HepG2 (cell line): ENCODE results near the gene NDUFA8. TPM values are rescaled to one million over a fixed set of nuclear protein-coding genes. Genes with fewer than 3 reads are reported as not detected.

Experiments
- ATAC-seq: fragments of 200-7000 bp; cut with Tn5 transposase; 3 replicates; pipeline ENCODE4 v1.9.1; 2020; ENCODE audit warnings: mild to moderate bottlenecking, moderate library complexity
- BruUV-seq: library from RNA; stranded (reverse); fragments of 400-500 nt; replicated peaks from 2 replicates; lab custom pipeline; 2021; lab: Mats Ljungman, UMichigan
- CTCF ChIA-PET: fragments of 300-600 bp; formaldehyde crosslinking; extraction: SDS; loops from one replicate; lab custom pipeline; 2021; ENCODE audit warnings: low total read pairs, inconsistent platforms, low intra/inter-chr PET ratio; lab: Yijun Ruan, JAX
- POLR2A ChIA-PET: fragments of 350-600 bp; sonication (Branson Sonifier 250); formaldehyde crosslinking; loops from one replicate; lab custom pipeline; 2020; ENCODE audit warnings: antibody characterized with exemption, inconsistent platforms; lab: Yijun Ruan, JAX
- DNase-seq: peaks from one replicate; pipeline ENCODE4 v3.0.0-alpha.2; 2015; ENCODE audit warnings: low spot score
- FAIRE-seq: peaks from 3 replicates; lab custom pipeline; 2011; peaks lifted over from hg19 to GRCh38; lab: Jason Lieb, UNC
- H2AFZ ChIP-seq: one replicate; pipeline ENCODE4 v1.6.1; 2011; ENCODE audit warnings: low read length, inconsistent platforms
- H3K27ac ChIP-seq: fragments of 300-600 bp; 3 replicates; pipeline ENCODE4 v1.8.0; 2011; ENCODE audit warnings: mixed run types, mild to moderate bottlenecking, mixed read lengths, low read length, inconsistent platforms; ENCODE audit not compliant: insufficient read depth; ENCODE audit errors: extremely low read length
- H3K27me3 ChIP-seq, 2 experiments: fragments of 200-600 bp in 1 of 2; 2 replicates in 1 of 2; 3 replicates in 1 of 2; pipeline versions ENCODE4 v1.6.0 to v1.8.0; 2011; ENCODE audit warnings: low read length in 2 of 2, mild to moderate bottlenecking in 2 of 2, moderate library complexity in 2 of 2, inconsistent platforms in 1 of 2; ENCODE audit not compliant: insufficient read depth in 2 of 2, control insufficient read depth in 1 of 2
- H3K36me3 ChIP-seq, 2 experiments: fragments of 200-600 bp in 1 of 2; replicated peaks in 1 of 2; 2 replicates in 1 of 2; 3 replicates in 1 of 2; pipeline versions ENCODE4 v1.5.1 to v1.8.0; 2011; ENCODE audit warnings: low read length in 2 of 2, inconsistent platforms in 1 of 2; ENCODE audit not compliant: insufficient read depth in 2 of 2, control insufficient read depth in 1 of 2
- H3K4me1 ChIP-seq: 2 replicates; pipeline ENCODE4 v1.5.1; 2012; ENCODE audit warnings: low read length, inconsistent platforms; ENCODE audit not compliant: insufficient read depth
- H3K4me2 ChIP-seq: 2 replicates; pipeline ENCODE4 v1.6.0; 2011; ENCODE audit warnings: low read depth, low read length, inconsistent platforms
- H3K4me3 ChIP-seq, 3 experiments: fragments of 200-600 bp in 1 of 3; sonication (generic), shearing (Covaris generic) in 1 of 3; replicated peaks in 1 of 3; 2 replicates each; pipeline ENCODE4 v1.5.1; 2011 to 2016; ENCODE audit warnings: low read length in 3 of 3, inconsistent platforms in 2 of 3, low read depth in 2 of 3, mild to moderate bottlenecking in 2 of 3, control low read depth in 1 of 3, mixed read lengths in 1 of 3; ENCODE audit not compliant: insufficient read depth in 1 of 3
- H3K79me2 ChIP-seq: one replicate; pipeline ENCODE4 v1.6.1; 2011; ENCODE audit warnings: low read length, inconsistent platforms; ENCODE audit not compliant: insufficient read depth
- H3K9ac ChIP-seq: 2 replicates; pipeline ENCODE4 v1.6.0; 2011; ENCODE audit warnings: mild to moderate bottlenecking, low read depth, low read length, inconsistent platforms; ENCODE audit not compliant: insufficient read depth
- H3K9me3 ChIP-seq: 2 replicates; pipeline ENCODE4 v1.5.1; 2012; ENCODE audit warnings: mild to moderate bottlenecking, low read length
- H4K20me1 ChIP-seq: 2 replicates; pipeline ENCODE4 v1.6.0; 2011; ENCODE audit warnings: inconsistent platforms, mild to moderate bottlenecking, low read length, moderate library complexity; ENCODE audit not compliant: insufficient read depth
- BRF2 ChIP-seq: sonication (generic); formaldehyde crosslinking; IDR thresholded peaks from 2 replicates; pipeline ENCODE4 v1.8.1; 2022; ENCODE audit warnings: mild to moderate bottlenecking, missing genetic modification reagents
- ELF1 ChIP-seq: sonication (generic); formaldehyde crosslinking; IDR thresholded peaks from 2 replicates; pipeline ENCODE4 v1.4.0; 2020; ENCODE audit warnings: missing genetic modification reagents
- GTF3A ChIP-seq: sonication (generic); formaldehyde crosslinking; conservative IDR thresholded peaks from 2 replicates; pipeline ENCODE4 v1.4.0; 2020; ENCODE audit warnings: mild to moderate bottlenecking, missing genetic modification reagents
- JUN ChIP-seq: sonication (generic); formaldehyde crosslinking; IDR thresholded peaks from 2 replicates; pipeline ENCODE4 v1.4.0; 2020; ENCODE audit warnings: mild to moderate bottlenecking, missing genetic modification reagents
- JUNB ChIP-seq: sonication (generic); formaldehyde crosslinking; IDR thresholded peaks from 2 replicates; pipeline ENCODE4 v1.8.0; 2022; ENCODE audit warnings: missing genetic modification reagents, mild to moderate bottlenecking, borderline replicate concordance
- POLR2AphosphoS5 ChIP-seq: IDR thresholded peaks from 2 replicates; pipeline ENCODE4 v1.6.1; 2012; ENCODE audit warnings: low read depth, low read length
- RARG ChIP-seq: sonication (generic); formaldehyde crosslinking; IDR thresholded peaks from 2 replicates; pipeline ENCODE4 v1.4.0; 2020; ENCODE audit warnings: low read depth, mild to moderate bottlenecking, missing genetic modification reagents
- SIX4 ChIP-seq: sonication (generic); formaldehyde crosslinking; IDR thresholded peaks from 2 replicates; pipeline ENCODE4 v1.4.0; 2020; ENCODE audit warnings: missing genetic modification reagents
- U2AF2 ChIP-seq: fragments of 200-400 bp; formaldehyde crosslinking; IDR thresholded peaks from 2 replicates; pipeline ENCODE4 v1.6.1; 2017; ENCODE audit warnings: low read depth, mild to moderate bottlenecking, low read length
- ZFP1 ChIP-seq: IDR thresholded peaks from 2 replicates; pipeline ENCODE4 v1.6.1; 2016
- ZFP36L2 ChIP-seq: sonication (generic); formaldehyde crosslinking; IDR thresholded peaks from 2 replicates; pipeline ENCODE4 v1.4.0; 2020; ENCODE audit warnings: missing genetic modification reagents
- ZNF256 ChIP-seq: sonication (generic); formaldehyde crosslinking; conservative IDR thresholded peaks from 2 replicates; pipeline ENCODE4 v1.4.0; 2020; ENCODE audit warnings: missing genetic modification reagents
- ZNF605 ChIP-seq: sonication (generic); formaldehyde crosslinking; IDR thresholded peaks from 2 replicates; pipeline ENCODE4 v1.8.0; 2022; ENCODE audit warnings: mild to moderate bottlenecking, missing genetic modification reagents
- ZNF616 ChIP-seq: sonication (generic); formaldehyde crosslinking; IDR thresholded peaks from 2 replicates; pipeline ENCODE4 v1.5.0; 2020; ENCODE audit warnings: low read depth, mild to moderate bottlenecking, missing genetic modification reagents
- ZSCAN29 ChIP-seq: sonication (generic); formaldehyde crosslinking; conservative IDR thresholded peaks from 2 replicates; pipeline ENCODE4 v1.4.0; 2020; ENCODE audit warnings: mild to moderate bottlenecking, missing genetic modification reagents
- WGBS: methylation state at CpG from one replicate; pipeline ENCODE4 v1.1.6; 2017; ENCODE audit warnings: low lambda C conversion rate; 5-methylcytosine and 5-hydroxymethylcytosine counted together
- in situ Hi-C: cut with HindIII; loops from 2 replicates; pipeline ENCODE4 v1.10.0; 2017; ENCODE audit warnings: low pct_unique_long_range_greater_than_20kb; ENCODE audit not compliant: extremely low pct_ligation_motif_present
- intact Hi-C: fragments of 100-400 bp; cut with micrococcal nuclease; formaldehyde crosslinking; loops from one replicate; pipeline ENCODE4 v1.10.0; 2022; ENCODE audit not compliant: unreplicated experiment
- polyA plus RNA-seq, 8 experiments: library from polyadenylated mRNA; depleted of rRNA in 3 of 8; stranded (reverse) in 7 of 8; unstranded in 1 of 8; fragments of >200 nt; fragmentation: Illumina TruSeq in 4 of 8; extraction: Trizol in 4 of 8; gene quantifications; 2 replicates each; pipeline versions ENCODE4 v1.2.1 to v1.2.3, GENCODE V29; 2011 to 2016; ENCODE audit warnings: low read depth in 4 of 8, missing spikeins in 1 of 8, mixed read lengths in 1 of 8; ENCODE audit not compliant: insufficient read depth in 1 of 8
- total RNA-seq, 5 experiments: library from RNA; depleted of rRNA; stranded (reverse); fragments of >200 nt; fragmentation: Illumina TruSeq; extraction: Trizol; gene quantifications; 2 replicates each; pipeline ENCODE4 v1.2.3, GENCODE V29; 2016; ENCODE audit warnings: low read depth in 1 of 5

NDUFA8 gene
- total and polyA plus RNA-seq, 2 of the 13 experiments (the other 11 are each of a cell fraction or from before 2014, with no cell fraction given), result 68.6 to 71.7 TPM

- intact Hi-C loops (no loop called here), in situ Hi-C loops (loop anchor here (10.0 kb wide), 1 partner anchor 711 kb away; no protein-coding TSS in a partner anchor)
- ChIA-PET POLR2A (no interaction called here), CTCF (interaction anchor here (1.4 kb wide), 1 partner anchor 19 kb away, joined by 5 read pairs; no protein-coding TSS in a partner anchor)
- H3K9me3 ChIP-seq, result peaks cover 7% of the 10 kb centered on the region
- H3K27ac ChIP-seq, result no peak overlapping the region
- no peaks in the 10 kb centered on the region for H4K20me1 ChIP-seq
- H3K9ac ChIP-seq, result no peak overlapping the region
- WGBS, result 92% methylated on average over 1 of the region's 1 CpG
- no peak for ATAC-seq
- no peaks in the 10 kb centered on the region for H3K4me1 ChIP-seq
- BruUV-seq, result no TSS peak
- H2AFZ ChIP-seq, result no peak overlapping the region
- no peak overlapping the region for H3K4me3 ChIP-seq
- no peaks in the 10 kb centered on the region for H3K36me3 ChIP-seq
- DNase-seq, result no peak
- TF ChIP-seq ZNF616 (CRISPR knock-in tag) (no peak), ZNF256 (CRISPR knock-in tag) (no peak), JUN (no peak), ZFP1 (CRISPR knock-in tag) (peak; percentile 96; the same call in 1 of the 2 replicates), SIX4 (CRISPR knock-in tag) (no peak)
- no peak overlapping the region for H3K4me2 ChIP-seq
- no peaks in the 10 kb centered on the region for H3K79me2 ChIP-seq
- FAIRE-seq, result no peak
- H3K27me3 ChIP-seq, result peaks cover 0 to 13% of the 10 kb centered on the region in 2 experiments; a peak in 4 of 5 replicates
Measured at GRCh38 chr9:122103985-122104384, 55.6 kb downstream of the NDUFA8 start.

GRCh38 chr9:122102156-122102555 is 57.4 kb downstream of the NDUFA8 start:
- DNase-seq (no peak), ATAC-seq (no peak), FAIRE-seq (no peak)
- CTCF ChIA-PET, result interaction anchor here (1.1 to 2.4 kb wide), 2 partner anchors 21 to 23 kb away, joined by 3 to 6 read pairs; no protein-coding TSS in a partner anchor
- H3K36me3 ChIP-seq, result no peaks in the 10 kb centered on the region
- H3K9ac ChIP-seq, result no peak overlapping the region
- POLR2A ChIA-PET, result no interaction called here
- TF ChIP-seq ELF1 (CRISPR knock-in tag) (no peak), ZNF605 (CRISPR knock-in tag) (no peak), ZFP36L2 (CRISPR knock-in tag) (no peak), GTF3A (CRISPR knock-in tag) (no peak), JUNB (CRISPR knock-in tag) (no peak), ZSCAN29 (no peak), BRF2 (CRISPR knock-in tag) (no peak), U2AF2 (no peak), RARG (no peak), POLR2AphosphoS5 (no peak)
- H3K79me2 ChIP-seq, result no peaks in the 10 kb centered on the region
- no peaks in the 10 kb centered on the region for H4K20me1 ChIP-seq
- in situ Hi-C loops, result loop anchor here (10.0 kb wide), 1 partner anchor 713 kb away; no protein-coding TSS in a partner anchor
- H3K9me3 ChIP-seq, result peaks cover 7% of the 10 kb centered on the region
- no peak overlapping the region for H3K4me3 ChIP-seq
- peaks cover 10% of the 10 kb centered on the region for H3K4me1 ChIP-seq
- no peak overlapping the region for H3K27ac ChIP-seq
- intact Hi-C loops, result no loop called here
- BruUV-seq, result no TSS peak
- WGBS, result 22% methylated on average over 2 of the region's 2 CpGs
- H3K4me2 ChIP-seq, result no peak overlapping the region
- H3K27me3 ChIP-seq, result peaks cover 0 to 13% of the 10 kb centered on the region in 2 experiments; a peak in 4 of 5 replicates
- no peak overlapping the region for H2AFZ ChIP-seq
